GM18511 (cell line): Measurements from ENCODE around the gene NIBAN1.
A peak's percentile ranks its signal among the peaks of the same experiment; 100 is the strongest.
"Not testable (repeated sequence)": the region's sequence is repeated elsewhere in the genome, so short reads cannot be mapped to it uniquely, and the experiment has no call there.

ENCODE experiments used
- ATAC-seq: cut with Tn5 transposase; IDR thresholded peaks from one replicate; pipeline ENCODE4 v1.9.1; 2021; ENCODE audit warnings: mild to moderate bottlenecking, moderate library complexity; ENCODE audit not compliant: unreplicated experiment

Gene NIBAN1, protein sequence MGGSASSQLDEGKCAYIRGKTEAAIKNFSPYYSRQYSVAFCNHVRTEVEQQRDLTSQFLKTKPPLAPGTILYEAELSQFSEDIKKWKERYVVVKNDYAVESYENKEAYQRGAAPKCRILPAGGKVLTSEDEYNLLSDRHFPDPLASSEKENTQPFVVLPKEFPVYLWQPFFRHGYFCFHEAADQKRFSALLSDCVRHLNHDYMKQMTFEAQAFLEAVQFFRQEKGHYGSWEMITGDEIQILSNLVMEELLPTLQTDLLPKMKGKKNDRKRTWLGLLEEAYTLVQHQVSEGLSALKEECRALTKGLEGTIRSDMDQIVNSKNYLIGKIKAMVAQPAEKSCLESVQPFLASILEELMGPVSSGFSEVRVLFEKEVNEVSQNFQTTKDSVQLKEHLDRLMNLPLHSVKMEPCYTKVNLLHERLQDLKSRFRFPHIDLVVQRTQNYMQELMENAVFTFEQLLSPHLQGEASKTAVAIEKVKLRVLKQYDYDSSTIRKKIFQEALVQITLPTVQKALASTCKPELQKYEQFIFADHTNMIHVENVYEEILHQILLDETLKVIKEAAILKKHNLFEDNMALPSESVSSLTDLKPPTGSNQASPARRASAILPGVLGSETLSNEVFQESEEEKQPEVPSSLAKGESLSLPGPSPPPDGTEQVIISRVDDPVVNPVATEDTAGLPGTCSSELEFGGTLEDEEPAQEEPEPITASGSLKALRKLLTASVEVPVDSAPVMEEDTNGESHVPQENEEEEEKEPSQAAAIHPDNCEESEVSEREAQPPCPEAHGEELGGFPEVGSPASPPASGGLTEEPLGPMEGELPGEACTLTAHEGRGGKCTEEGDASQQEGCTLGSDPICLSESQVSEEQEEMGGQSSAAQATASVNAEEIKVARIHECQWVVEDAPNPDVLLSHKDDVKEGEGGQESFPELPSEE

DNA sequence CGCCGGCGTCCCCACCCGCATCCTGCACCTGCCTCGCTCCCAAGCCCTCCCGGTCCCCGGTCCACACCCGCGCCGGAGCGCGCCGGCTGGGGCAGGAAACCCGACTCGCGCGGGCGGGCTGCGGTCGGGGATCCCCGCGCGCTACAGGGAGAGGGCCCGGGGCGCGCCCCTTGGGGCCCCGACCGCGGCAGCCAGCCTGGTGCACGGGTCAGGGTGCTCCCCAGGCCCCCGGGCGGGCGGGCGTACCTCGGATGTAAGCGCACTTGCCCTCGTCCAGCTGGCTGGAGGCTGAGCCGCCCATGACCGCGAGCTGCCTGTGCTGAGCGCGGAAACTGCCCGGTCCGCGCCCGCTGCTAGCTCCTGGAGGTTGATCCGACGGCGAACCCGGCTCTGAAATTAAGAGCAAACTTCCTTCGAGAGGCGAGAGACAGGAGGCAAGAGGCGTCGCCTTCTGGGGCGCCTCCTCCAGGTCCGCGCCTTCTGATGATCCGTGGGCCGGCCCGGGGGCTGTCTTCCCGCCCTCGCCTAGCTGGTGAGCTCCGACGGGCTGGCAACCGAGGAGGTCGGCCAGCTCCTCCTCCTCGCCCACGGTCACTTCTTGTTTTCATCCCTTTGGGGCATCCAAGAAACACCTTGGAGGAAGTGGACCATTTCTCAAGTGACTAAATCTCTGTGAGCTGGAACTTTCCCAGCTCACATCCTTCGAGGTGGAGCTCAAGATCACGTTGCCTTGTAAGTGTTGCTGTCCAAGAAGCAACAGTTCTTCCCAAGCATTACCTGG is at the start of gene NIBAN1:
TSS of gene NIBAN1 (minus strand) at position 453 of the 781 bp plus-strand sequence. CDS start at position 301, 152 bp downstream.
- ATAC-seq, result peak; percentile 71

DNA sequence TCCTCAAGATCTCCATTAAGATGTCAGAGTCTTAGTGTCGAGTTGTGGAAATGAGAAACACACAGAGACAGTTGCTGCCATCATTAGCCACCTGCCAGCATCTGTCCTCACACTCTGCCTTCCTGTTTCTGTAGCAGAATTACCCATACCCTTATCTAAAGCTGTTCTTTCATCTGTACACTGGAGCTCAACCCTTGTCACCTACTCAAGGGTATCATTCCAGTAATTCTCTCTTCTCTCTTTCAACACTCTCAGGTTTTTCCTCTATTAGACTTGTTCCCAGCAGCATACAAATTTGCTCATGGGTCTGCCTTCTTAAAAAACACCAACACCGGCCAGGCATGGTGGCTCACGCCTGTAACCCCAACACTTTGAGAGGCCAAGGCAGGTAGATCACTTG is 43.7 kb upstream of the NIBAN1 start:
- no peak for ATAC-seq

DNA sequence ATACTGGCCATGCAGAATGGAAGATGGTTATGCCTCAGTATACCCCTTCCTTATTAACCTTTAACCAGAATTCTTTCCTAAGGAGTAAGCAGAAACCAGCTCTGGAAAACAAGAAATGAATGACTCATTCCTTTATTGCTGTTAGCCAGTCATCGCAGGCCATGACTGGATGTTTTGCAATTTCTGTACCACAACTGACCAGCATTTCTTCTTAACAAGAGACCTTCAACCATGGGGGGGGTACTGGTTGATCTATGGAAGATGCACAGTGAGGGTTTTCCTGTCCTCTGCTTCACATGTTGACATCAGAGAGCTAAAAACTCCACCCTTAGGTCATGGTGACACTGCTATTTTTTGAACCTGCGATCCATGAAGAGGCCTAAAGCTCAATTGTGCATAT is 43.0 kb upstream of the NIBAN1 start:
- no peak for ATAC-seq

- no peak for ATAC-seq
These were observed 42.6 kb upstream of the NIBAN1 start for GRCh38 chr1:185016880-185017279.

DNA sequence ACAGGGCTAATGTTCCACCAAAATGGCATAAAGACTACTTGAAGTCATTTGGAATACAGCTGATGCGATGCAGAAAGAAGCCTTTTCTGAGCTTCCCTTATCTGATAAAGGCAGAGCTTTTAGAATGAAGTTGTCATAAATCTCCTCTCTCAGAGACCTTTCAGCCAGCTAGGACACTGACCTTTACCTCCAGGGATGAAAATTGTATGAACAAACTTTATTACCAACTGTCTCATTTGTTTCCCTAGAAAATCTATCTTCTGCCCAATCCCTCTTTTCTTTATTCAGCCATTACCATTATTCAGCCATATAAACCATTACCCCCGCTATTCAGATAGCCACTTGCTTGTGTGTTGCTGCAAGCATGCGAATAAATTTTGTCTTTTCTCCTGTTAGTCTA is 41.3 kb upstream of the NIBAN1 start:
- ATAC-seq, result no peak

- no peak for ATAC-seq
These were observed 40.6 kb upstream of the NIBAN1 start for GRCh38 chr1:185014941-185015340.

DNA sequence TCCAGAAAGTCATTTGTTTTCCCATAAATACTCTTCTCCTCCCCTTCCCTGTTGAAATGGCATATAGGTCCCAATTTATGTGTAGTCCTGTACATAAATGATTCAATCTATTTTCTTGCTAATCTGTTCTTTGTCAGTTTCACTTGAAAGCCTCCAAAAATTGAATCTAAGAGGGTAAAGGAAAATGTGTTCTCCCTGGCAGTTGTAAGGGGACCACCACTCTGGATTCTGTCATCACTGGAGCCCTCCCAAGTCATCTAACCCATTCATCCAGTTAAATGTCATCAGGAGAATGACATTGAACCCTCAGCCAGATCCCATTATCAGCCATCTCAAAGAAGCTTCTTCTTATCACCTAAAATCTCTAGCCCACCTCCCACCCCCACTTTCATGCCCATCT is 36.1 kb upstream of the NIBAN1 start:
- ATAC-seq, result no peak

- ATAC-seq, result no peak
These were observed 34.5 kb upstream of the NIBAN1 start for GRCh38 chr1:185008838-185009237.

- ATAC-seq, result not testable (repeated sequence)
These were observed 27.1 kb upstream of the NIBAN1 start for GRCh38 chr1:185001312-185001880.

- not testable (repeated sequence) for ATAC-seq
These were observed 25.7 kb upstream of the NIBAN1 start for GRCh38 chr1:184999974-185000373.

GRCh38 chr1:184994301-184994700 is 20.0 kb upstream of the NIBAN1 start:
- ATAC-seq, result no peak

- ATAC-seq, result no peak
These were observed 18.0 kb upstream of the NIBAN1 start for GRCh38 chr1:184992271-184992670.

GRCh38 chr1:184990204-184990603 is 15.9 kb upstream of the NIBAN1 start:
- ATAC-seq, result no peak

DNA sequence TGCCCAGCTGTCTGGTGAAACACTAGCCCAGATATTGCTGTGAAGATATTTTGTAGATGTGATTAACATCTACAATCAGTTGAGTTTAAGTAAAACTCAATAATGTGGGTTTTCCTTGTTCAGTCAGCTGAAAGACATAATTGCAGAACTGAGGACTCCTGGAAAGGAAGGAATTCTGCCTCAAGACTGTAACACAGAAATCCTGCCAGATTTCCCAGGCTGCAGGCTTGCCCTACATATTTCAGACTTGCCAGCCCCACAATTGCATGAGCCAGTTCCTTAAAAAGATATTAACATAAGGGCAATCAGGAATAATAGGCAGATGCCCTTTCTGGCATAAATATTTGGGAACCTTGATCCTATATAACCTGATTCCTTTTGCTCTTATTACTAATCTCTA is 14.2 kb upstream of the NIBAN1 start:
- ATAC-seq, result no peak

DNA sequence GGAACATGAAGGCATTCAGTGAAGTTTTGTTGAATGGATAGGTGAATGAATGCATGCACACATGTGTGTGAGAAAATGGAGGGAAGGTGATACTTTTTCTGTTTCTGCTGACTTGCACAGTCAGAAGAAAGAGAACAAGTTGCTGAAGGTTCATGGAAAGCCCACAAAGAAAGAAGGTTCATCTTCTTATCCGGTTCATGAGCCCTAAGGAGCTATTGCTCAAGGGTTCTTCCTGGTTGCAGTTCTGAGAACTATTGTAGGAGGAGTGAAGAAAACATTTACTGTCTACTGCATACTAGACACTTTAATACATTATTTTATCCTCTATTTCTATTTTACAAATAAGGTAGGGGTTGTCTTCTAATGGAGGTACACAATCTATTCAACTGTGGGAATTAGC is 13.4 kb upstream of the NIBAN1 start:
- no peak for ATAC-seq

- ATAC-seq, result no peak
These were observed 11.9 kb upstream of the NIBAN1 start for GRCh38 chr1:184986250-184986649.

GRCh38 chr1:184982002-184982954 is 8.0 kb upstream of the NIBAN1 start:
- ATAC-seq, result peak; percentile 99

DNA sequence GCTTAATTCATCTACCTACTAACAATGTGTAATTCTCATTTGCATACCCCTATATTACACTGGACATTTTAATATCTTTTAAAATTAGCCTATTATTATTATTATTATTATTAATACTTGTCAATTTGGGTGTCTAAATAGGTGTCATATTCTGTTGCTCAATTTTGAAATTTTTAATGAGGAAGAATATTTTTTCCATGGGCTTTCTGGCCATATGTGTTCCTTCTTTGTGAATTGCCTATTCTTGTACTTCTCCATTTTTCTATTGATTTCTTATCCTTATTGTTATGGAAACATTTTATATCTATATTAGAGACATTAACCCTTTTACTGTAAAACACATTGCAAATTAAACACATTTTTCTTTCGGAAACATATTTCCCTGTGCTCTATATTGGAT is 6.4 kb upstream of the NIBAN1 start:
- ATAC-seq, result no peak

- no peak for ATAC-seq
These were observed 1.0 kb upstream of the NIBAN1 start for GRCh38 chr1:184975208-184975870.
